HUES6 (cell line): ENCODE results near the gene TNS4.
A peak's percentile ranks its signal among the peaks of the same experiment; 100 is the strongest.

Experiments
- H3K27ac ChIP-seq: 2 replicates; pipeline ENCODE4 v1.7.0; 2013; ENCODE audit warnings: low read depth, mild to moderate bottlenecking, low read length, inconsistent platforms
- H3K27me3 ChIP-seq: 2 replicates; pipeline ENCODE4 v1.6.1; 2013; ENCODE audit warnings: low read length; ENCODE audit not compliant: control insufficient read depth, insufficient read depth
- H3K36me3 ChIP-seq: 2 replicates; pipeline ENCODE4 v1.6.1; 2013; ENCODE audit warnings: low read length; ENCODE audit not compliant: control insufficient read depth, insufficient read depth
- H3K4me1 ChIP-seq: 2 replicates; pipeline ENCODE4 v1.6.1; 2013; ENCODE audit warnings: low read length; ENCODE audit not compliant: control insufficient read depth, insufficient read depth
- H3K4me3 ChIP-seq: 2 replicates; pipeline ENCODE4 v1.5.1; 2013; ENCODE audit warnings: low read depth, low read length
- H3K9ac ChIP-seq: one replicate; pipeline ENCODE4 v1.6.1; 2013; ENCODE audit warnings: mild to moderate bottlenecking, low read length
- H3K9me3 ChIP-seq: 2 replicates; pipeline ENCODE4 v1.6.1; 2013; ENCODE audit warnings: low read depth, low read length; ENCODE audit not compliant: control insufficient read depth, insufficient read depth

TNS4 gene

DNA sequence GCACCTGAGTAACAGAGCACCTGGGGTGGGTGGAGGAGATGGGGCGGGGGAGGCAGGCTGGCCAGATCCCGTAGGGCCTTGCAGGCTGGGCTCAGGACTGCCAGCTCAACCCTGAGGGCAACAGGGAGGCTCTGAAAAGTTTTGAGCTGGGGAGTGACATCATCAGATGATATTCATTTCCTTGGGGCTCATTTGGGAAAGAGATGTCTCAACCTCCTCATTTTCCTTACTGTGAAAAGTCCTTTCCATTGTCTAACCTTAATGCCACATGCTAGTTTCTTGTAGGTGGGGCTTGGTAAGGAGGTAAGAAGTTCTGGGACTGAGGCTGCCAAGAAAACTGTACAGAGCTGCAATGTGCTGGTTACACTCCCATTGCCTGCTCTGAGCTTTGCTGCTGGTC, 3.7 kb downstream of the TNS4 start:
- no peak overlapping the region for H3K27ac ChIP-seq
- H3K4me3 ChIP-seq = no peak overlapping the region
- H3K27me3 ChIP-seq = no peaks in the 10 kb centered on the region
- H3K9me3 ChIP-seq = no peaks in the 10 kb centered on the region
- no peak overlapping the region for H3K9ac ChIP-seq
- H3K4me1 ChIP-seq = peaks cover 43% of the 10 kb centered on the region
- no peaks in the 10 kb centered on the region for H3K36me3 ChIP-seq

DNA sequence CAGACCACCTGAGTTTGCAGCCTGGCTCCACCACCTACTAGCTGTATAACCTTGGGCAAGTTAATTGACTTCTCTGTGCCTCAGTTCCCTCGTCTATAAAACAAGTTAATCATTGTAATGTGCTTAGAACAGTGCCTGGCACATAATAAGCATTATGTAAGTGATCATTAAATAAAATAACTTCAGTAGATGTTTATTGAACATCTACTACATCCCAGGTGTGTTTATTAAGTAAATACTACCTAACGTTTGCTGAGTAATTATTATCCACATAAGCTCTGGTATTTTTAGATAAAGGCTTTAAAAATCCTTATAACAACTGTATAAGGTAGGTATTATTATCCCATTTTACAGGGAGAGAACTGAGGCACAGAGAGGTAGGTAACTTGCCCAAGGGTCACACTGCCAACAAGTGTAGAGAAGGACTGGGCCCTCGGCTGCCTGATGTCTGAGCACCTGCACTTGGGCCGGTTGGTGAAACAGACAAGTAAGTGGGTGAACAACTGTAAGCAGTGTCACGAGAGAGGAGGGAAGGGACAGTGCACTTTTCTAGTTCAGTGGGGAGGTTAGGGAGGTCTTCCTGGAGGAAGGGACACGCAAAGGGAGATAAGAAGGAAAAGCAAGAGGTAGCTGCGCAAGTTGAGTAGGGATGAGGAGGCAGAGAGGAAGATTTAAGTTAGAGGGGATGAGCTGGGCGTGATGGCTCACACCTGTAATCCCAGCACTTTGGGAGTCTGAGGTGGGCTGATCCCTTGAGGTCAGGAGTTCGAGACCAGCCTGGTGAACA, 4.6 kb downstream of the TNS4 start:
- Histone ChIP-seq H3K9me3 (no peaks in the 10 kb centered on the region), H3K27ac (no peak overlapping the region), H3K4me1 (peaks cover 46% of the 10 kb centered on the region), H3K4me3 (no peak overlapping the region), H3K27me3 (no peaks in the 10 kb centered on the region), H3K9ac (no peak overlapping the region), H3K36me3 (no peaks in the 10 kb centered on the region)

DNA sequence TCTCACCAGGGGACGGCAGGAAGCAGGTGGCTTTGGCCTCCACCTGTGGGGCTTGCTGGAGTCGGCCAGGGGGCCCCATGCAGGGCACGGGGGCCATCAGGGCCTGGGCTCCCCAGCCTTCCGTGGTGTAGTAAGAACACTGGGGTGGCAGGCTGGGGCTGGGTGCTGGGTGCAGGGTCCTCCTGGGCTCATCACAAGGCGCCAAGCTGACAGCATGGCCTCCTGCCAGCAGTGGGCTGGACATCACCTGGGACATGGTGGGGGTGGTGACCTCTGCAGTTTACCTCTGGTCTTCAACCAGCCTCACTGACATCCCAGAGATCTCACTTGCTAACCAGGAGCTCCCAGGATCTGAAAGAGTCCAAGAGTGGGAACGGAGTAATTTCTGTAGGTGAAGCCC, 5.3 kb downstream of the TNS4 start:
- no peak overlapping the region for H3K27ac ChIP-seq
- H3K36me3 ChIP-seq = no peaks in the 10 kb centered on the region
- peaks cover 46% of the 10 kb centered on the region for H3K4me1 ChIP-seq
- no peak overlapping the region for H3K9ac ChIP-seq
- no peaks in the 10 kb centered on the region for H3K9me3 ChIP-seq
- no peaks in the 10 kb centered on the region for H3K27me3 ChIP-seq
- H3K4me3 ChIP-seq = no peak overlapping the region

DNA sequence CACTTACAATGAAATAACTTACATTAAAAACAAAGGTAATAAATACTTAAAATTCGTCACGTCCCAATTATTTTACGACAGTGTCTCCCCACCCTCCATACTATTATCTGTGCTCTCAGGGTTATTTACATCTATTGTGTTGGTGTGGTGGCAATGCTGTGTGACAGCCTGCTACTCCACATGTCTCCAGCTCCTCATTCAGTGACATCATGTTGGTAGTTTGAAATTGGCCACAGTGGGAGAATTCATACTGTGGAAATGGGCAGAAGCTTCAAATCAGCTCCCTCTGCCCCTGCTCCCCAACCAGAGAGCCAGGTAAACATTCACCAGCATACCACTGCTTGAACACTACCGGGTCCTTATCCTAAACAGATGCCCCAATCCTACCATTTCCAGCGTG, 6.3 kb downstream of the TNS4 start:
- Histone ChIP-seq H3K27ac (no peak overlapping the region), H3K4me3 (no peak overlapping the region), H3K9ac (no peak overlapping the region), H3K9me3 (no peaks in the 10 kb centered on the region), H3K27me3 (no peaks in the 10 kb centered on the region), H3K4me1 (peaks cover 52% of the 10 kb centered on the region), H3K36me3 (no peaks in the 10 kb centered on the region)

DNA sequence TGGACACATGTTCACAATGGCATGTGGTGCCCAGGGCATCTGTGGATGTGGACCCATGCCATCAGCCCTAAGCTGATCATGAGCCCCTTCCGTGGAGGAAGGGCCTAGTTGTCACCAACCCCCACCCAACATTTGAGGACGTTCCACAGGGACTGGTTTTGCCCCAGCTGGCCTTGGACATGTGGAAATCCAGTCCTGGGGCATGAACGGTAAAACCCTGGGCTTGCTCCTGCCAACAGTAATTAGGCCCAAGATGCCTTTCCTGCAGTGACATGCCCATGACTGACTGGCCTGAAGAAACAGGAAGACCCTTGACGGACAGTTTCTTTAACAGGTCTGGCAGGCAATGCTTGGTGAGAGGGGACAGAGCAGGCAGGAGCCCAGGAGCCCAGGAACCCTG, 7.7 kb downstream of the TNS4 start:
- H3K9me3 ChIP-seq = no peaks in the 10 kb centered on the region
- peaks cover 47% of the 10 kb centered on the region for H3K4me1 ChIP-seq
- H3K9ac ChIP-seq = no peak overlapping the region
- H3K27me3 ChIP-seq = no peaks in the 10 kb centered on the region
- H3K27ac ChIP-seq = no peak overlapping the region
- H3K4me3 ChIP-seq = no peak overlapping the region
- no peaks in the 10 kb centered on the region for H3K36me3 ChIP-seq

DNA sequence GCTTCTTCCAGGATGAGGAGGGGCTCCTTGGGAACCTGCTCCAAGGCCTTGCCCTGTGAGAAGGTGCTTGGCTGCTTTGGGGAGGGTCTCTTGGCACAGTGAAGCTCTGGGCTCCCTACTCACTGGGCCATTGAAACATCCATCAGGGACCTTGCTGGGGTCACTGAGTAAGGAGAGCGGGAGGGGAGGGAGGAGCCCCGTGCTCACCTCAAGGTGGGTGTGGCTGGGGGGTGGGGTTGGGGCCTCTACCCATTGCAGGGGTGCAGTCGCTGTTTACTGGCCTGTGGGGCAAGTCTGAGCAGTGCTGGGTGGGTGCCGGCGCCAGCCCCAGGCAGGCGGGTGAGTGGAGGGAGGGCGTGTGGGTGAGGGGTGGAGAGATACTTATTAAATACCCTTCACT, 9.9 kb downstream of the TNS4 start:
- Histone ChIP-seq H3K9ac (no peak overlapping the region), H3K27ac (no peak overlapping the region), H3K36me3 (no peaks in the 10 kb centered on the region; the same call in 1 of the 2 replicates)

DNA sequence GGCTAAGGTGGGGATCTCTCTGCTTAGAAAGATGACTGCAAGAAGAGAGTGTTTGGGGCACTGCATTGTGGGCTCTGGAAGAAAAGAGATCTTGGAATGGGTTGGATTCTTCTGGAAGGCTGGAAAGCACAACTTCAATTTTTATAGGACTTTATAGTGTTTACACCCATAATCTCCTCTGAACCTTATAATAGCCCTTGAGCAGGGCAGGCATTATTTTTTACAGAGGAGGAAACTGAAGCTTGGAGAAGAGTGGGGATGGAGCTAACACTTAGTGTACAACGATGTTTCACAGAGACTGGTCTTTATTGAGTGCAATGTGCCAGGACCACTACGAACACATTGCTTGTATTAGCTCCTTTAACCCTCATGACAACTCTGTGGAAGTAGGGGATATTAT, 10.4 kb downstream of the TNS4 start:
- H3K4me3 ChIP-seq = peak overlapping the region; percentile 15; the same call in 1 of the 2 replicates
- no peaks in the 10 kb centered on the region; the same call in 1 of the 2 replicates for H3K36me3 ChIP-seq
- H3K27ac ChIP-seq = peak overlapping the region; percentile 72; the same call in 1 of the 2 replicates
- H3K27me3 ChIP-seq = no peaks in the 10 kb centered on the region
- H3K4me1 ChIP-seq = peaks cover 45% of the 10 kb centered on the region
- H3K9ac ChIP-seq = peak overlapping the region; percentile 57
- no peaks in the 10 kb centered on the region for H3K9me3 ChIP-seq

More for the DNA sequence above, 9.9 kb downstream of the TNS4 start:
- H3K4me3 ChIP-seq = no peak overlapping the region
- H3K4me1 ChIP-seq = peaks cover 40% of the 10 kb centered on the region
- H3K9me3 ChIP-seq = no peaks in the 10 kb centered on the region
- no peaks in the 10 kb centered on the region for H3K27me3 ChIP-seq

DNA sequence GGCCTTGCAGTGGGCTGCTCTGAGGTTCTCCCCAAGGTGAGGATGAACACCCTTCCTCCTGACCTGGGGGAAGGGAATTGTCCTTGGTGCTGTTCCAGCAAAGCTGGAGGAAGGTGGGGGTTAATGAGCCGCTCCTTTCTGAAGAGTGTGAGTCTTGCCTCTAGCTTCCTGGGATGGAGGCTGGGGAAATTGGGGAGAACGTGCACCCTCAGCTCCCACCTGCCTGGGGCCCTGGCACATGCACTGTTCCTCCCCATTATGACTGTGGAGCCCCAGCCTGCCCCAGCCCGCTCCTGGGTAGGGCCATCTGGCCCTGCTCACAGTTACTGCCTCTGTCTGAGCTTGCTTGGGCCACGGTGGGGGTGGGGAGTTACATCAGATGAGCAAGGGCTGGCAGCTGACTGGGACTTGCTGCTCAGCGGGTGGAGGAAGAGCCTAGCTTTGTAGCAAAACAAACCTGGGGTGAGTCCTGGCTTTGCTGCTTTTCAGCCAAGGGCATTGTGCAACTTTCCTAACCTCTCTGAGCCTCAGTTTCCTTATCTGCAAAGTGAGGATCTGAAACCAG, 11.1 kb downstream of the TNS4 start:
- H3K27ac ChIP-seq = peak overlapping the region; percentile 72
- peaks cover 48% of the 10 kb centered on the region for H3K4me1 ChIP-seq

DNA sequence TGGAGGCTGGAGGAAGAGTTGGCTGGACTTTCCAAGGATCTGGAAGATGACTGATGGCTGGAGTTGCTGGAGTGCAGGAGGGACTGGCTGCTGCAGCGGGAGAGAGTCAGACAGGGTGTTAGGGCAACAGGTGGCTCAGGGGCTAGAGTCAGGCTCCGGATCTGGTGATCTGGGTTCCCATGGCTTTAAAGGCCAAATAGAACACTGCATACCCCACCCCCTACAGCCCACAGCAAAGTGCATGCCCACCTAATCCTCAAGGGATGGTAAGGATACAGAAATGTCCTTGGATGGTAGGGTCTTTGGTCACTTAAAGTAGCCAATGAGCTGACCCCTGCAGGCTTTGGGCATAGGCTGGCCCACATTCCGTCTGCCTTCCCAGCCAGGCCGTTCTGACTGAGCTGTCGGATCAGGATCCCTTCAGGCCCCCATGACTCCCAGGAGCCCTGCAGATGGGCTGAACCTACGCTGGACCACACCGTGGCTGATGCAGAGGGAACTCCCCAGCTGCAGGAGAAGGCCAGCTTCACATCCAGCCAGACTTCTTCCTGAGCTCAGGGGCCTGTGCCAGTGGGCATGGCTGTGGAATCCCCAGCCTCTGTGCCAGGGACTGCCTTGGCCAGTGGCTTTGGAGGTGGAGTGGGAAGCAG, 13.9 kb downstream of the TNS4 start:
- Histone ChIP-seq H3K27ac (no peak overlapping the region), H3K4me1 (peaks cover 62% of the 10 kb centered on the region)

More for the DNA sequence above, 11.1 kb downstream of the TNS4 start:
- Histone ChIP-seq H3K27me3 (no peaks in the 10 kb centered on the region), H3K9ac (peak overlapping the region; percentile 57), H3K9me3 (no peaks in the 10 kb centered on the region), H3K36me3 (no peaks in the 10 kb centered on the region; the same call in 1 of the 2 replicates), H3K4me3 (peak overlapping the region; percentile 15)

DNA sequence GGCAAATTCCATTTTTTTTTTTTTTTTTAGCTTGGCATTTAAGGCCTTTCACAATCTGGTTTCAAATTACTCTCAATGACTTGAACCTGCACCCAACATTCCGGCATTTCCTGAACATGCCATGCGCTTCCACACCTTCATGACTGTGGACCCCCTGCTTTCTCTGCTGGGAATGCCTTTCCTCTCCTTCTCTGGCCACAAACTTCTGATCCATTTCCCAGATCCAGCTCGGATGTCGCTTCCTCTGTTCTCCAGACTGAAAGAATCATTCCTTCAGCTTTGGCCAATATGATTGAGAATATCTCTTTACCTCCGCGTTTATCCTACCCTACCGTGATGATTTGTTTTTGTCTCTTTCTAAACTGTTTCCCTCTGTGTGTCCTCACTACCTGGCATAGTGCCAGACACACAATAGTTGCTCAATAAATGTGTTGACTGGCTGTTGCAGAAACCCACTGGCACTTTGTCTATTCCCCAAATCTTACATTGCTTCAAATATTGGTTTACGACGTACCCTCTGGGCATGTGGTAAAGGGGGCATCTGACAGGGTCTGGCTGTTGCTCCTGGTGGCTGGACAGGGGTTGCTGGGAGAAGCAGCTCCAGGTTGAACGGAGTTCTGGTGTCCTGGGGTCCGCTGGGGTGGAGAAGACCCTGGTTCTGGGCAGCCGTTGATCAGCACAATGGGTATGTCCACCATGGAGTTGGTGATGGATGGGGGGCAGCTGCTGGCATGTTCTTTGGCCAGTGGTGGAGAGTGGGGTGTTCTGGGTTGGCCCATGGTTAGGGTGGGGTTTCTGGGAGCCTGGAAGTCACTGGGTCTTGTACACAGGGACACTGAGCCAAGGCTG, 14.7 kb downstream of the TNS4 start:
- Histone ChIP-seq H3K9ac (no peak overlapping the region), H3K27ac (no peak overlapping the region), H3K9me3 (no peaks in the 10 kb centered on the region), H3K27me3 (no peaks in the 10 kb centered on the region), H3K36me3 (no peaks in the 10 kb centered on the region; the same call in 1 of the 2 replicates), H3K4me1 (peaks cover 64% of the 10 kb centered on the region), H3K4me3 (no peak overlapping the region)

More for the DNA sequence above, 13.9 kb downstream of the TNS4 start:
- Histone ChIP-seq H3K9me3 (no peaks in the 10 kb centered on the region), H3K4me3 (no peak overlapping the region), H3K27me3 (no peaks in the 10 kb centered on the region), H3K36me3 (no peaks in the 10 kb centered on the region; the same call in 1 of the 2 replicates), H3K9ac (no peak overlapping the region)
